ENCODE measurements around the gene GDI2.

DNA sequence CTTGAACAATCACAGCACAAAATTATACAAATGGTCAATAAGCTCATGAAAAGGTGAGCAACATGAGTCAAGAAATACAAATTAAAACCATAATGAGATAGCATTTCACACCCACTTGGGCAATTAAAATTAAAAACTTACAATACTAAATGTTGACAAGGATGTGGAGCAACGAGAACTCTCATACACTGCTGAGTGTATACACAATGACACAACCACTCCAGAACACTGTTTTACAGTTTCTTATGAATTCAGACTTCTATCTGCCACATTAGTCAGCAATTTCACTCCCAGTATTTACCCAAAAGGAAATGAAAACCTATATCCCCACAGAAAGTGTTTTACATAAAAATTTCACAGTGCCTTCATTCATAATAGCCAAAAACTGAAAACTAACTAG, 31.1 kb downstream of the GDI2 start:
- no peak for TF ChIP-seq YY1 (IDR thresholded peaks at IDR 0.05; ENCODE audit: insufficient read depth, insufficient replicate concordance, low read depth, low read length)
- TF ChIP-seq ZBTB7A (CRISPR knock-in tag; IDR thresholded peaks at IDR 0.05): no peak
- TF ChIP-seq, protein P1, sequence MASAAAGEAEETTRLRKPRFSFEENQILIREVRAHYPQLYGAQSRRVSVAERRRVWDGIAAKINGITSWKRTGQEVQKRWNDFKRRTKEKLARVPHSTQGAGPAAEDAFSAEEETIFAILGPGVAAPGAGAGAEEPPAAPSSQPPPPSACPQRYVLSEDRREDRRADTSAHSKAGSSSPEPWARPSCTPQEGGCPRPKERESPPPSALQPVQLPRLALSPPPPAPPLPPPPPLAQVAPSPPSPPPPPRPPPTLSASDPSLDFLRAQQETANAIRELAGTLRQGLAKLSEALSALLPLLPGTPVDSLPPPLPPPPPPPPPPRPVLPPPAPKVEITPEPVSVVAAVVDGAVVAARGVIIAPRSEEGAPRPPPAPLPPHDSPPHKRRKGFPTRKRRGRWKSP (CRISPR knock-in tag; IDR thresholded peaks at IDR 0.05): no peak
